GM12878 (cell line): ENCODE measurements around the gene CBARP.

ENCODE experiments used
- POLR2A ChIP-seq: IDR thresholded peaks from 2 replicates; pipeline ENCODE4 v1.6.1; 2011; ENCODE audit warnings: low read depth, mild to moderate bottlenecking, low read length
- SRF ChIP-seq, 2 experiments: IDR thresholded peaks; 2 replicates each; pipeline ENCODE4 v1.6.1; 2011; ENCODE audit warnings: low read depth in 2 of 2, low read length in 2 of 2, mild to moderate bottlenecking in 1 of 2, moderate library complexity in 1 of 2
- YY1 ChIP-seq: IDR thresholded peaks from 2 replicates; pipeline ENCODE4 v1.6.1; 2011; ENCODE audit warnings: low read depth, mild to moderate bottlenecking, low read length
- TF ChIP-seq, protein P1 (sequence below), 3 experiments: IDR thresholded peaks in 2 of 3; conservative IDR thresholded peaks in 1 of 3; 2 replicates each; pipeline ENCODE4 v1.5.1; 2011; ENCODE audit warnings: low read depth in 3 of 3, low read length in 3 of 3, mild to moderate bottlenecking in 3 of 3, control low read depth in 2 of 3, moderate library complexity in 2 of 3, inconsistent platforms in 1 of 3, mixed read lengths in 1 of 3; ENCODE audit not compliant: control insufficient read depth in 2 of 3, insufficient read depth in 1 of 3; ENCODE audit errors: extremely low read depth in 1 of 3
- TF ChIP-seq, protein P2 (sequence below): IDR thresholded peaks from 2 replicates; pipeline ENCODE4 v1.6.1; 2012; ENCODE audit warnings: low read length, inconsistent platforms

DNA sequence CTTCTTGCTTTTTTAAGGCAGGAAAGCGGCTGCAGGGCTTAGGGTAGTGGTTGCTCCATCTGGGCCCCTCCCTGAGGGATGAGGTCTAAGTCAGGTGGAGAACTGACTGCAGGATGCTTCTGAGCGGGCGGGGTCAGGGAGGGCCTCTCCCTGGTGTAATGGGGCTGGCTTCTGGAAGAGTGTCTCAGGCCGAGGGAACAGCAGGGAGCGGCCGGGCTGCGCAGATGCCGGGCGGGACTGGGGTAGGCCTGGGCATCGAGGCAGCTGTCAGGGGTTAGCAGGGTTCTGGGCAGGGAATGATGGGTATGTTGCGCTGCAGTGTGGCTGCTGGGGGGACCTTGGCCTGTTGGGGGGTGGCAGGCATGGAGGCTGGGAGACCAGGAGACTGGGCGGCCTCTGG, 40.3 kb upstream of the CBARP start:
- TF ChIP-seq SRF (IDR thresholded peaks at IDR 0.05; ENCODE audit: low read depth in 2 of 2, low read length in 2 of 2) (no peak), POLR2A (no peak), YY1 (no peak)
- TF ChIP-seq, protein P1, sequence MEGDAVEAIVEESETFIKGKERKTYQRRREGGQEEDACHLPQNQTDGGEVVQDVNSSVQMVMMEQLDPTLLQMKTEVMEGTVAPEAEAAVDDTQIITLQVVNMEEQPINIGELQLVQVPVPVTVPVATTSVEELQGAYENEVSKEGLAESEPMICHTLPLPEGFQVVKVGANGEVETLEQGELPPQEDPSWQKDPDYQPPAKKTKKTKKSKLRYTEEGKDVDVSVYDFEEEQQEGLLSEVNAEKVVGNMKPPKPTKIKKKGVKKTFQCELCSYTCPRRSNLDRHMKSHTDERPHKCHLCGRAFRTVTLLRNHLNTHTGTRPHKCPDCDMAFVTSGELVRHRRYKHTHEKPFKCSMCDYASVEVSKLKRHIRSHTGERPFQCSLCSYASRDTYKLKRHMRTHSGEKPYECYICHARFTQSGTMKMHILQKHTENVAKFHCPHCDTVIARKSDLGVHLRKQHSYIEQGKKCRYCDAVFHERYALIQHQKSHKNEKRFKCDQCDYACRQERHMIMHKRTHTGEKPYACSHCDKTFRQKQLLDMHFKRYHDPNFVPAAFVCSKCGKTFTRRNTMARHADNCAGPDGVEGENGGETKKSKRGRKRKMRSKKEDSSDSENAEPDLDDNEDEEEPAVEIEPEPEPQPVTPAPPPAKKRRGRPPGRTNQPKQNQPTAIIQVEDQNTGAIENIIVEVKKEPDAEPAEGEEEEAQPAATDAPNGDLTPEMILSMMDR (IDR thresholded peaks at IDR 0.05 in 2 of 3, conservative IDR thresholded peaks at IDR 0.05 in 1 of 3; ENCODE audit: control insufficient read depth in 2 of 3, extremely low read depth in 1 of 3, insufficient read depth in 1 of 3, low read depth in 3 of 3, low read length in 3 of 3), result no peak
- TF ChIP-seq, protein P2, sequence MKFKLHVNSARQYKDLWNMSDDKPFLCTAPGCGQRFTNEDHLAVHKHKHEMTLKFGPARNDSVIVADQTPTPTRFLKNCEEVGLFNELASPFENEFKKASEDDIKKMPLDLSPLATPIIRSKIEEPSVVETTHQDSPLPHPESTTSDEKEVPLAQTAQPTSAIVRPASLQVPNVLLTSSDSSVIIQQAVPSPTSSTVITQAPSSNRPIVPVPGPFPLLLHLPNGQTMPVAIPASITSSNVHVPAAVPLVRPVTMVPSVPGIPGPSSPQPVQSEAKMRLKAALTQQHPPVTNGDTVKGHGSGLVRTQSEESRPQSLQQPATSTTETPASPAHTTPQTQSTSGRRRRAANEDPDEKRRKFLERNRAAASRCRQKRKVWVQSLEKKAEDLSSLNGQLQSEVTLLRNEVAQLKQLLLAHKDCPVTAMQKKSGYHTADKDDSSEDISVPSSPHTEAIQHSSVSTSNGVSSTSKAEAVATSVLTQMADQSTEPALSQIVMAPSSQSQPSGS, result no peak
